A549 (cell line): Measurements from ENCODE around the gene PPP1R11. TPM values are rescaled to one million over a fixed set of nuclear protein-coding genes. Genes with fewer than 3 reads are reported as not detected.
A peak's percentile ranks its signal among the peaks of the same experiment; 100 is the strongest.

Experiments used
- ATAC-seq, 2 experiments: fragments of 200-7000 bp in 1 of 2; fragments of >200 bp in 1 of 2; cut with Nextera tagmentation in 1 of 2; cut with Tn5 transposase in 1 of 2; 3 replicates each; pipeline versions ENCODE4 v1.8.0 to v1.9.1; 2018 to 2020; ENCODE audit warnings: mild to moderate bottlenecking in 1 of 2, moderate library complexity in 1 of 2
- CTCF ChIA-PET: fragments of 300-600 bp; sonication (Branson Sonifier 250); formaldehyde crosslinking; extraction: SDS; loops from one replicate; lab custom pipeline; 2021; ENCODE audit warnings: antibody characterized with exemption, inconsistent platforms; lab: Yijun Ruan, JAX
- POLR2A ChIA-PET: fragments of 350-600 bp; formaldehyde crosslinking; extraction: SDS; loops from one replicate; lab custom pipeline; 2021; ENCODE audit warnings: antibody characterized with exemption, inconsistent platforms; lab: Yijun Ruan, JAX
- DNase-seq, 2 experiments: peaks; one replicate each; pipeline versions ENCODE4 v3.0.0 to v3.0.0-alpha.2; 2011 to 2016; ENCODE audit warnings: low read depth in 1 of 2, low spot score in 1 of 2
- FAIRE-seq: peaks from 2 replicates; lab custom pipeline; 2011; peaks lifted over from hg19 to GRCh38; lab: Jason Lieb, UNC
- H3K27ac ChIP-seq, 2 experiments: fragments of >200 bp; sonication (Bioruptor Twin); formaldehyde crosslinking; 3 replicates each; pipeline ENCODE4 v1.5.1; 2016 to 2017
- H3K4me1 ChIP-seq: fragments of >200 bp; sonication (Bioruptor Twin); formaldehyde crosslinking; 3 replicates; pipeline ENCODE4 v1.6.1; 2016
- H3K4me2 ChIP-seq: fragments of >200 bp; sonication (Bioruptor Twin); formaldehyde crosslinking; 3 replicates; pipeline ENCODE4 v1.6.1; 2016
- H3K4me3 ChIP-seq: fragments of >200 bp; sonication (Bioruptor Twin); formaldehyde crosslinking; 3 replicates; pipeline ENCODE4 v1.5.1; 2016
- H3K9me3 ChIP-seq: fragments of >200 bp; sonication (Bioruptor Twin); formaldehyde crosslinking; 3 replicates; pipeline ENCODE4 v1.6.1; 2016
- BHLHE40 ChIP-seq: IDR thresholded peaks from 2 replicates; pipeline ENCODE4 v1.6.1; 2012; ENCODE audit warnings: low read depth, low read length, inconsistent platforms
- CBX8 ChIP-seq: fragments of 200-600 bp; sonication (generic); IDR thresholded peaks from 2 replicates; pipeline ENCODE4 v1.6.1; 2016
- CHD4 ChIP-seq: fragments of 200-600 bp; sonication (generic); IDR thresholded peaks from 2 replicates; pipeline ENCODE4 v1.6.1; 2016; ENCODE audit warnings: antibody characterized with exemption, mild to moderate bottlenecking, borderline replicate concordance
- EHMT2 ChIP-seq: fragments of 200-600 bp; sonication (generic); IDR thresholded peaks from 2 replicates; pipeline ENCODE4 v1.6.1; 2016; ENCODE audit warnings: antibody characterized with exemption, low read depth, mild to moderate bottlenecking, moderate library complexity
- EP300 ChIP-seq, 2 experiments: fragments of >200 bp; sonication (Bioruptor Twin); formaldehyde crosslinking; IDR thresholded peaks; 2 replicates in 1 of 2; 3 replicates in 1 of 2; pipeline ENCODE4 v1.6.1; 2016 to 2017
- JUN ChIP-seq, 2 experiments: fragments of >200 bp; sonication (Bioruptor Twin); formaldehyde crosslinking; IDR thresholded peaks; 2 replicates in 1 of 2; 3 replicates in 1 of 2; pipeline ENCODE4 v1.6.1; 2016 to 2017
- JUNB ChIP-seq: fragments of >200 bp; sonication (Bioruptor Twin); formaldehyde crosslinking; IDR thresholded peaks from 2 replicates; pipeline ENCODE4 v1.6.1; 2016
- KDM1A ChIP-seq: fragments of 200-600 bp; sonication (generic); IDR thresholded peaks from 2 replicates; pipeline ENCODE4 v1.6.1; 2016; ENCODE audit warnings: low read depth, mild to moderate bottlenecking
- KDM5A ChIP-seq: fragments of 200-600 bp; sonication (generic); IDR thresholded peaks from 2 replicates; pipeline ENCODE4 v1.6.1; 2016; ENCODE audit warnings: antibody characterized with exemption, mild to moderate bottlenecking
- MAZ ChIP-seq: fragments of 150-350 bp; IDR thresholded peaks from 2 replicates; pipeline ENCODE4 v1.6.1; 2014; ENCODE audit warnings: antibody characterized with exemption, low read depth, low read length, borderline replicate concordance
- MYC ChIP-seq: IDR thresholded peaks from 2 replicates; pipeline ENCODE4 v1.6.1; 2012; ENCODE audit warnings: mild to moderate bottlenecking, inconsistent platforms, low read length, improper control_type of control experiment, borderline replicate concordance
- PHF8 ChIP-seq: fragments of 200-600 bp; sonication (generic); IDR thresholded peaks from 2 replicates; pipeline ENCODE4 v1.6.1; 2016; ENCODE audit warnings: low read depth, mild to moderate bottlenecking, antibody characterized with exemption, moderate library complexity, borderline replicate concordance
- RAD21 ChIP-seq, 2 experiments: fragments of >200 bp in 1 of 2; sonication (Bioruptor Twin) in 1 of 2; formaldehyde crosslinking in 1 of 2; IDR thresholded peaks in 1 of 2; conservative IDR thresholded peaks in 1 of 2; 2 replicates in 1 of 2; 3 replicates in 1 of 2; pipeline ENCODE4 v1.6.1; 2012 to 2018; ENCODE audit warnings: inconsistent platforms in 1 of 2
- RCOR1 ChIP-seq: fragments of 150-350 bp; IDR thresholded peaks from 2 replicates; pipeline ENCODE4 v1.6.1; 2014; ENCODE audit warnings: antibody characterized with exemption, low read length, low read depth
- RNF2 ChIP-seq: fragments of 200-600 bp; sonication (generic); IDR thresholded peaks from 2 replicates; pipeline ENCODE4 v1.6.1; 2016; ENCODE audit warnings: low read depth, mild to moderate bottlenecking, antibody characterized with exemption, moderate library complexity, borderline replicate concordance
- SMC3 ChIP-seq: fragments of >200 bp; sonication (Bioruptor Twin); formaldehyde crosslinking; IDR thresholded peaks from 3 replicates; pipeline ENCODE4 v1.6.1; 2018; ENCODE audit warnings: inconsistent platforms
- SREBF2 ChIP-seq: fragments of 450-650 bp; IDR thresholded peaks from 2 replicates; pipeline ENCODE4 v1.6.1; 2014; ENCODE audit warnings: mild to moderate bottlenecking, moderate library complexity
- TFCP2L1 ChIP-seq: fragments of 250-450 bp; sonication (Bioruptor Pico); IDR thresholded peaks from 2 replicates; pipeline ENCODE4 v1.5.0; 2021; ENCODE audit warnings: mild to moderate bottlenecking
- ZFP36 ChIP-seq: fragments of 450-650 bp; IDR thresholded peaks from 2 replicates; pipeline ENCODE4 v1.6.1; 2014; ENCODE audit warnings: borderline replicate concordance; ENCODE audit not compliant: partially characterized antibody
- ZNF302 ChIP-seq: fragments of 250-450 bp; sonication (Bioruptor Pico); IDR thresholded peaks from 2 replicates; pipeline ENCODE4 v1.9.0; 2021; ENCODE audit warnings: inconsistent platforms, mild to moderate bottlenecking, moderate library complexity
- WGBS: methylation state at CpG from one replicate; pipeline ENCODE4 v1.1.6; 2017; ENCODE audit errors: missing lambda C conversion rate; 5-methylcytosine and 5-hydroxymethylcytosine counted together
- polyA plus RNA-seq, 4 experiments: library from polyadenylated mRNA; depleted of rRNA in 3 of 4; stranded (reverse); fragments of >200 nt; fragmentation: RNase III in 1 of 4; extraction: RNeasy Plus Mini Kit Qiagen cat#74134 plus additional on column Dnase treatment in 1 of 4; gene quantifications; 2 replicates in 3 of 4; 3 replicates in 1 of 4; pipeline ENCODE4 v1.2.3, GENCODE V29; 2011 to 2017
- TF ChIP-seq, protein P1 (sequence below): IDR thresholded peaks from 2 replicates; pipeline ENCODE4 v1.6.1; 2012
- TF ChIP-seq, protein P2 (sequence below): fragments of 200-600 bp; sonication (generic); IDR thresholded peaks from 2 replicates; pipeline ENCODE4 v1.6.1; 2016; ENCODE audit warnings: antibody characterized with exemption, mild to moderate bottlenecking, moderate library complexity
- TF ChIP-seq, protein P3 (sequence below): fragments of 250-450 bp; sonication (Bioruptor Pico); IDR thresholded peaks from 2 replicates; pipeline ENCODE4 v1.5.0; 2021; ENCODE audit warnings: mild to moderate bottlenecking, moderate library complexity, borderline replicate concordance
- TF ChIP-seq, protein P4 (sequence below): fragments of 450-650 bp; IDR thresholded peaks from 2 replicates; pipeline ENCODE4 v1.6.1; 2014; ENCODE audit warnings: antibody characterized with exemption
- TF ChIP-seq, protein P5 (sequence below): fragments of >200 bp; sonication (Bioruptor Twin); formaldehyde crosslinking; IDR thresholded peaks from 3 replicates; pipeline ENCODE4 v1.6.1; 2016

The PPP1R11 gene
- polyA plus RNA-seq, 2 of the 4 experiments (the other 2 are of a cell fraction) = 34.3 to 61.6 TPM

GRCh38 chr6:30062471-30063178, 4.4 kb upstream of the PPP1R11 start:
- H3K4me2 ChIP-seq = peak overlapping the region; percentile 94
- H3K4me1 ChIP-seq = peaks cover 26% of the 10 kb centered on the region
- FAIRE-seq (no peak), ATAC-seq (no peak), DNase-seq (no peak)
- H3K27ac ChIP-seq = no peak overlapping the region
- no peaks in the 10 kb centered on the region for H3K9me3 ChIP-seq
- ChIA-PET CTCF (no interaction called here), POLR2A (no interaction called here)
- no peak overlapping the region for H3K4me3 ChIP-seq
- TF ChIP-seq, protein P1, sequence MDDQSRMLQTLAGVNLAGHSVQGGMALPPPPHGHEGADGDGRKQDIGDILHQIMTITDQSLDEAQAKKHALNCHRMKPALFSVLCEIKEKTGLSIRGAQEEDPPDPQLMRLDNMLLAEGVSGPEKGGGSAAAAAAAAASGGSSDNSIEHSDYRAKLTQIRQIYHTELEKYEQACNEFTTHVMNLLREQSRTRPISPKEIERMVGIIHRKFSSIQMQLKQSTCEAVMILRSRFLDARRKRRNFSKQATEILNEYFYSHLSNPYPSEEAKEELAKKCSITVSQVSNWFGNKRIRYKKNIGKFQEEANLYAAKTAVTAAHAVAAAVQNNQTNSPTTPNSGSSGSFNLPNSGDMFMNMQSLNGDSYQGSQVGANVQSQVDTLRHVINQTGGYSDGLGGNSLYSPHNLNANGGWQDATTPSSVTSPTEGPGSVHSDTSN = no peak
- TF ChIP-seq TFCP2L1 = no peak
- TF ChIP-seq SMC3 = no peak
- TF ChIP-seq BHLHE40 = no peak
- TF ChIP-seq CHD4 = no peak
- no peak for TF ChIP-seq ZFP36
- WGBS = 56% methylated on average over 6 of the region's 7 CpGs

DNA sequence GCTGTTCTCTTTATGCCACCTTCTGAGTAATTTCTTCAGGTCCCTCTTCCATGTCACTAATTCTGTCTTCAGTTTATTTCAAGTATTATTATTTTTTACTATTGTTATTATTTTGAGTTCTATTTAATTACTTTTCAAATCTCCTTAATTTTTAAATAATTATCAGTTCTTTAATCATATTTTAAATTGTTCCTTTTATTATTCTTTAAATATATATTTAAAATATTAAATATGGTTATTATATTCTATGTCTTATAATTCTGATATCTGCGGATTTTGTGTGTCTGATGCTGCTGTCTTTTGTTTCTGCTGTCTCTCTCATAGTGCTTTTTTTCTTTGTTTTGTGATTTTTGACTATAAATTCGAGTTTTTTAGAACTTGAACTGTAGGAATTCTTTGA, 3.7 kb upstream of the PPP1R11 start:
- TF ChIP-seq JUNB (no peak), CBX8 (no peak), RNF2 (no peak), RAD21 (conservative IDR thresholded peaks at IDR 0.05 in 1 of 2, IDR thresholded peaks at IDR 0.05 in 1 of 2) (no peak), EP300 (IDR thresholded peaks at IDR 0.05) (no peak), MYC (no peak), ZNF302 (CRISPR knock-in tag) (no peak), SREBF2 (no peak), KDM1A (no peak), PHF8 (no peak), KDM5A (no peak), EHMT2 (no peak), JUN (IDR thresholded peaks at IDR 0.05) (no peak), BHLHE40 (no peak), RCOR1 (no peak), MAZ (no peak)
- TF ChIP-seq, protein P2, sequence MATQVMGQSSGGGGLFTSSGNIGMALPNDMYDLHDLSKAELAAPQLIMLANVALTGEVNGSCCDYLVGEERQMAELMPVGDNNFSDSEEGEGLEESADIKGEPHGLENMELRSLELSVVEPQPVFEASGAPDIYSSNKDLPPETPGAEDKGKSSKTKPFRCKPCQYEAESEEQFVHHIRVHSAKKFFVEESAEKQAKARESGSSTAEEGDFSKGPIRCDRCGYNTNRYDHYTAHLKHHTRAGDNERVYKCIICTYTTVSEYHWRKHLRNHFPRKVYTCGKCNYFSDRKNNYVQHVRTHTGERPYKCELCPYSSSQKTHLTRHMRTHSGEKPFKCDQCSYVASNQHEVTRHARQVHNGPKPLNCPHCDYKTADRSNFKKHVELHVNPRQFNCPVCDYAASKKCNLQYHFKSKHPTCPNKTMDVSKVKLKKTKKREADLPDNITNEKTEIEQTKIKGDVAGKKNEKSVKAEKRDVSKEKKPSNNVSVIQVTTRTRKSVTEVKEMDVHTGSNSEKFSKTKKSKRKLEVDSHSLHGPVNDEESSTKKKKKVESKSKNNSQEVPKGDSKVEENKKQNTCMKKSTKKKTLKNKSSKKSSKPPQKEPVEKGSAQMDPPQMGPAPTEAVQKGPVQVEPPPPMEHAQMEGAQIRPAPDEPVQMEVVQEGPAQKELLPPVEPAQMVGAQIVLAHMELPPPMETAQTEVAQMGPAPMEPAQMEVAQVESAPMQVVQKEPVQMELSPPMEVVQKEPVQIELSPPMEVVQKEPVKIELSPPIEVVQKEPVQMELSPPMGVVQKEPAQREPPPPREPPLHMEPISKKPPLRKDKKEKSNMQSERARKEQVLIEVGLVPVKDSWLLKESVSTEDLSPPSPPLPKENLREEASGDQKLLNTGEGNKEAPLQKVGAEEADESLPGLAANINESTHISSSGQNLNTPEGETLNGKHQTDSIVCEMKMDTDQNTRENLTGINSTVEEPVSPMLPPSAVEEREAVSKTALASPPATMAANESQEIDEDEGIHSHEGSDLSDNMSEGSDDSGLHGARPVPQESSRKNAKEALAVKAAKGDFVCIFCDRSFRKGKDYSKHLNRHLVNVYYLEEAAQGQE = no peak
- TF ChIP-seq, protein P3, sequence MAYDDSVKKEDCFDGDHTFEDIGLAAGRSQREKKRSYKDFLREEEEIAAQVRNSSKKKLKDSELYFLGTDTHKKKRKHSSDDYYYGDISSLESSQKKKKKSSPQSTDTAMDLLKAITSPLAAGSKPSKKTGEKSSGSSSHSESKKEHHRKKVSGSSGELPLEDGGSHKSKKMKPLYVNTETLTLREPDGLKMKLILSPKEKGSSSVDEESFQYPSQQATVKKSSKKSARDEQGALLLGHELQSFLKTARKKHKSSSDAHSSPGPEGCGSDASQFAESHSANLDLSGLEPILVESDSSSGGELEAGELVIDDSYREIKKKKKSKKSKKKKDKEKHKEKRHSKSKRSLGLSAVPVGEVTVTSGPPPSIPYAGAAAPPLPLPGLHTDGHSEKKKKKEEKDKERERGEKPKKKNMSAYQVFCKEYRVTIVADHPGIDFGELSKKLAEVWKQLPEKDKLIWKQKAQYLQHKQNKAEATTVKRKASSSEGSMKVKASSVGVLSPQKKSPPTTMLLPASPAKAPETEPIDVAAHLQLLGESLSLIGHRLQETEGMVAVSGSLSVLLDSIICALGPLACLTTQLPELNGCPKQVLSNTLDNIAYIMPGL = no peak
- TF ChIP-seq, protein P4, sequence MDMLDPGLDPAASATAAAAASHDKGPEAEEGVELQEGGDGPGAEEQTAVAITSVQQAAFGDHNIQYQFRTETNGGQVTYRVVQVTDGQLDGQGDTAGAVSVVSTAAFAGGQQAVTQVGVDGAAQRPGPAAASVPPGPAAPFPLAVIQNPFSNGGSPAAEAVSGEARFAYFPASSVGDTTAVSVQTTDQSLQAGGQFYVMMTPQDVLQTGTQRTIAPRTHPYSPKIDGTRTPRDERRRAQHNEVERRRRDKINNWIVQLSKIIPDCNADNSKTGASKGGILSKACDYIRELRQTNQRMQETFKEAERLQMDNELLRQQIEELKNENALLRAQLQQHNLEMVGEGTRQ = no peak
- TF ChIP-seq, protein P5, sequence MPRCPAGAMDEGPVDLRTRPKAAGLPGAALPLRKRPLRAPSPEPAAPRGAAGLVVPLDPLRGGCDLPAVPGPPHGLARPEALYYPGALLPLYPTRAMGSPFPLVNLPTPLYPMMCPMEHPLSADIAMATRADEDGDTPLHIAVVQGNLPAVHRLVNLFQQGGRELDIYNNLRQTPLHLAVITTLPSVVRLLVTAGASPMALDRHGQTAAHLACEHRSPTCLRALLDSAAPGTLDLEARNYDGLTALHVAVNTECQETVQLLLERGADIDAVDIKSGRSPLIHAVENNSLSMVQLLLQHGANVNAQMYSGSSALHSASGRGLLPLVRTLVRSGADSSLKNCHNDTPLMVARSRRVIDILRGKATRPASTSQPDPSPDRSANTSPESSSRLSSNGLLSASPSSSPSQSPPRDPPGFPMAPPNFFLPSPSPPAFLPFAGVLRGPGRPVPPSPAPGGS = no peak
- Histone ChIP-seq H3K4me3 (no peak overlapping the region), H3K9me3 (no peaks in the 10 kb centered on the region), H3K4me1 (peaks cover 31% of the 10 kb centered on the region), H3K27ac (no peak overlapping the region), H3K4me2 (no peak overlapping the region; the same call in 2 of the 3 replicates)
- CTCF ChIA-PET = no interaction called here
- POLR2A ChIA-PET = no interaction called here
- DNase-seq (no peak), ATAC-seq (no peak), FAIRE-seq (no peak)
- 10% methylated on average over 2 of the region's 2 CpGs for WGBS
